Trophoblast cell (in vitro differentiated cells and primary cell): ENCODE measurements around the gene SSH2.

ENCODE experiments used
- DNase-seq, 2 donors: peaks; one replicate each; pipeline ENCODE4 v3.0.0-alpha.2; 2016
- H2AFZ ChIP-seq: 2 replicates; pipeline ENCODE4 v1.6.1; 2013; ENCODE audit warnings: low read length, moderate library complexity, mild to moderate bottlenecking; ENCODE audit not compliant: insufficient read depth, poor library complexity
- H2AK5ac ChIP-seq: 2 replicates; pipeline ENCODE4 v1.6.1; 2013; ENCODE audit warnings: mild to moderate bottlenecking, low read length
- H2BK120ac ChIP-seq: 2 replicates; pipeline ENCODE4 v1.6.1; 2013; ENCODE audit warnings: low read length, mild to moderate bottlenecking, moderate library complexity; ENCODE audit not compliant: insufficient read depth, poor library complexity
- H2BK12ac ChIP-seq: 2 replicates; pipeline ENCODE4 v1.6.1; 2013; ENCODE audit warnings: mild to moderate bottlenecking, low read length, moderate library complexity
- H2BK5ac ChIP-seq: 2 replicates; pipeline ENCODE4 v1.6.1; 2013; ENCODE audit warnings: low read length, low read depth, moderate library complexity, mild to moderate bottlenecking; ENCODE audit not compliant: poor library complexity
- H3K14ac ChIP-seq: 2 replicates; pipeline ENCODE4 v1.6.1; 2013; ENCODE audit warnings: mild to moderate bottlenecking, low read length
- H3K18ac ChIP-seq: 2 replicates; pipeline ENCODE4 v1.6.1; 2013; ENCODE audit warnings: mild to moderate bottlenecking, low read length
- H3K23ac ChIP-seq: 2 replicates; pipeline ENCODE4 v1.6.1; 2013; ENCODE audit warnings: low read length
- H3K27ac ChIP-seq: 2 replicates; pipeline ENCODE4 v1.5.1; 2013; ENCODE audit warnings: low read depth, mild to moderate bottlenecking, inconsistent platforms, low read length, moderate library complexity
- H3K27me3 ChIP-seq: 2 replicates; pipeline ENCODE4 v1.6.1; 2013; ENCODE audit warnings: inconsistent platforms, mild to moderate bottlenecking, low read length, moderate library complexity; ENCODE audit not compliant: insufficient read depth
- H3K36me3 ChIP-seq, 2 experiments: 1 replicate in 1 of 2; 2 replicates in 1 of 2; pipeline ENCODE4 v1.6.1; 2013; ENCODE audit warnings: low read length in 2 of 2, mild to moderate bottlenecking in 2 of 2, moderate library complexity in 1 of 2; ENCODE audit not compliant: insufficient read depth in 2 of 2, control insufficient read depth in 1 of 2
- H3K4ac ChIP-seq: 2 replicates; pipeline ENCODE4 v1.6.1; 2013; ENCODE audit warnings: low read depth, mild to moderate bottlenecking, low read length, moderate library complexity
- H3K4me1 ChIP-seq, 2 experiments: 1 replicate in 1 of 2; 2 replicates in 1 of 2; pipeline ENCODE4 v1.6.1; 2013; ENCODE audit warnings: low read length in 2 of 2, mild to moderate bottlenecking in 2 of 2, moderate library complexity in 1 of 2; ENCODE audit not compliant: insufficient read depth in 2 of 2, control insufficient read depth in 1 of 2
- H3K4me2 ChIP-seq: 2 replicates; pipeline ENCODE4 v1.6.1; 2013; ENCODE audit warnings: inconsistent platforms, mild to moderate bottlenecking, low read length, moderate library complexity
- H3K4me3 ChIP-seq: 2 replicates; pipeline ENCODE4 v1.5.1; 2013; ENCODE audit warnings: mild to moderate bottlenecking, low read depth, low read length, inconsistent platforms
- H3K79me1 ChIP-seq: one replicate; pipeline ENCODE4 v1.6.1; 2013; ENCODE audit warnings: low read length
- H3K79me2 ChIP-seq: 2 replicates; pipeline ENCODE4 v1.6.1; 2013; ENCODE audit warnings: low read length, mild to moderate bottlenecking; ENCODE audit not compliant: control insufficient read depth, insufficient read depth, poor library complexity
- H3K9ac ChIP-seq: 2 replicates; pipeline ENCODE4 v1.6.1; 2013; ENCODE audit warnings: mild to moderate bottlenecking, low read length
- H3K9me3 ChIP-seq: 2 replicates; pipeline ENCODE4 v1.6.1; 2013; ENCODE audit warnings: low read depth, mild to moderate bottlenecking, control low read depth, inconsistent platforms, low read length; ENCODE audit not compliant: insufficient read depth
- H4K12ac ChIP-seq: 2 replicates; pipeline ENCODE4 v1.6.1; 2013; ENCODE audit warnings: low read depth, mild to moderate bottlenecking, low read length, moderate library complexity
- H4K8ac ChIP-seq: 2 replicates; pipeline ENCODE4 v1.6.1; 2013; ENCODE audit warnings: low read depth, mild to moderate bottlenecking, low read length, moderate library complexity
- H4K91ac ChIP-seq: one replicate; pipeline ENCODE4 v1.6.1; 2013; ENCODE audit warnings: low read depth, mild to moderate bottlenecking, low read length, moderate library complexity
- WGBS: extraction: QIAGEN DNeasy Blood & Tissue Kit; methylation state at CpG from one replicate; pipeline ENCODE4 v1.1.7; 2013; ENCODE audit warnings: missing lambda C conversion rate; ENCODE audit not compliant: insufficient read length, insufficient coverage; ENCODE audit errors: extremely low coverage; 5-methylcytosine and 5-hydroxymethylcytosine counted together

The SSH2 gene

GRCh38 chr17:29663155-29663554 is 266.9 kb downstream of the SSH2 start:
- H3K9ac ChIP-seq: no peak overlapping the region
- H2BK120ac ChIP-seq: no peak overlapping the region
- H2BK12ac ChIP-seq: no peak overlapping the region
- H4K12ac ChIP-seq: no peak overlapping the region
- peaks cover 12 to 16% of the 10 kb centered on the region in 2 experiments for H3K36me3 ChIP-seq
- no peak overlapping the region for H4K8ac ChIP-seq
- no peak overlapping the region for H3K18ac ChIP-seq
- no peak overlapping the region for H4K91ac ChIP-seq
- peaks cover 2 to 4% of the 10 kb centered on the region in 2 experiments for H3K4me1 ChIP-seq
- no peak overlapping the region for H3K27ac ChIP-seq
- no CpG with 5 or more reads among the region's 1 CpG for WGBS
- H2AFZ ChIP-seq: no peak overlapping the region
- H3K4me3 ChIP-seq: no peak overlapping the region
- no peak overlapping the region for H3K4me2 ChIP-seq
- H2BK5ac ChIP-seq: no peak overlapping the region
- no peak for DNase-seq
- no peaks in the 10 kb centered on the region for H3K79me1 ChIP-seq
- no peaks in the 10 kb centered on the region for H3K79me2 ChIP-seq
- H3K27me3 ChIP-seq: no peaks in the 10 kb centered on the region
- H2AK5ac ChIP-seq: no peak overlapping the region
- no peak overlapping the region for H3K14ac ChIP-seq
- no peak overlapping the region for H3K23ac ChIP-seq
- H3K4ac ChIP-seq: no peak overlapping the region
- no peaks in the 10 kb centered on the region for H3K9me3 ChIP-seq

- H3K14ac ChIP-seq: no peak overlapping the region
- no peak overlapping the region for H2BK120ac ChIP-seq
- H3K79me1 ChIP-seq: no peaks in the 10 kb centered on the region
- DNase-seq: no peak
- H4K91ac ChIP-seq: no peak overlapping the region
- H3K27ac ChIP-seq: no peak overlapping the region
- H3K27me3 ChIP-seq: no peaks in the 10 kb centered on the region
- H3K18ac ChIP-seq: no peak overlapping the region
- no peak overlapping the region for H3K9ac ChIP-seq
- peaks cover 9 to 15% of the 10 kb centered on the region in 2 experiments for H3K36me3 ChIP-seq
- H4K12ac ChIP-seq: no peak overlapping the region
- no peaks in the 10 kb centered on the region for H3K9me3 ChIP-seq
- no peak overlapping the region for H3K4ac ChIP-seq
- peaks cover 0 to 4% of the 10 kb centered on the region in 2 experiments for H3K4me1 ChIP-seq
- no peak overlapping the region for H3K23ac ChIP-seq
- no peak overlapping the region for H2AFZ ChIP-seq
- H2BK5ac ChIP-seq: no peak overlapping the region
- no CpG with 5 or more reads among the region's 2 CpGs for WGBS
- H4K8ac ChIP-seq: no peak overlapping the region
- no peaks in the 10 kb centered on the region for H3K79me2 ChIP-seq
- no peak overlapping the region for H2BK12ac ChIP-seq
- H3K4me3 ChIP-seq: no peak overlapping the region
- H3K4me2 ChIP-seq: no peak overlapping the region
- H2AK5ac ChIP-seq: no peak overlapping the region
These were observed 268.8 kb downstream of the SSH2 start for GRCh38 chr17:29661213-29661612.

GRCh38 chr17:29659155-29659554 is 270.9 kb downstream of the SSH2 start:
- Histone ChIP-seq H4K12ac (no peak overlapping the region), H3K36me3 (peaks cover 4 to 15% of the 10 kb centered on the region in 2 experiments), H3K4me2 (no peak overlapping the region), H3K27me3 (no peaks in the 10 kb centered on the region), H3K4me1 (peaks cover 0 to 4% of the 10 kb centered on the region in 2 experiments), H4K91ac (no peak overlapping the region), H3K4me3 (no peak overlapping the region), H3K18ac (no peak overlapping the region), H2AFZ (no peak overlapping the region), H3K27ac (no peak overlapping the region), H2BK12ac (no peak overlapping the region), H3K14ac (no peak overlapping the region), H2AK5ac (no peak overlapping the region), H3K79me1 (no peaks in the 10 kb centered on the region), H3K9ac (no peak overlapping the region), H3K23ac (no peak overlapping the region), H2BK5ac (no peak overlapping the region), H2BK120ac (no peak overlapping the region), H3K9me3 (no peaks in the 10 kb centered on the region), H3K4ac (no peak overlapping the region), H3K79me2 (no peaks in the 10 kb centered on the region), H4K8ac (no peak overlapping the region)
- WGBS: no CpG with 5 or more reads among the region's 2 CpGs
- no peak for DNase-seq

GRCh38 chr17:29655323-29655722 is 274.7 kb downstream of the SSH2 start:
- peaks cover 7 to 14% of the 10 kb centered on the region in 2 experiments for H3K36me3 ChIP-seq
- no peak overlapping the region for H3K27ac ChIP-seq
- H4K91ac ChIP-seq: no peak overlapping the region
- H3K27me3 ChIP-seq: no peaks in the 10 kb centered on the region
- H3K9ac ChIP-seq: no peak overlapping the region
- no peaks in the 10 kb centered on the region for H3K4me1 ChIP-seq
- no peak for DNase-seq
- no peak overlapping the region for H2AK5ac ChIP-seq
- no peak overlapping the region for H3K14ac ChIP-seq
- no peak overlapping the region for H2BK120ac ChIP-seq
- no CpG with 5 or more reads among the region's 6 CpGs for WGBS
- H3K18ac ChIP-seq: no peak overlapping the region
- no peak overlapping the region for H4K12ac ChIP-seq
- no peak overlapping the region for H4K8ac ChIP-seq
- H3K23ac ChIP-seq: no peak overlapping the region
- no peak overlapping the region for H2BK12ac ChIP-seq
- no peaks in the 10 kb centered on the region for H3K79me1 ChIP-seq
- H3K4me3 ChIP-seq: no peak overlapping the region
- no peaks in the 10 kb centered on the region for H3K9me3 ChIP-seq
- H3K4me2 ChIP-seq: no peak overlapping the region
- no peaks in the 10 kb centered on the region for H3K79me2 ChIP-seq
- no peak overlapping the region for H2BK5ac ChIP-seq
- H3K4ac ChIP-seq: no peak overlapping the region
- no peak overlapping the region for H2AFZ ChIP-seq
